WERI-Rb-1 (cell line): ENCODE data around the gene LYVE1.

Source experiments
- DNase-seq: peaks from one replicate; pipeline ENCODE4 v3.0.0-alpha.2; 2020
- H3K27ac ChIP-seq: fragments of 250-450 bp; sonication (Bioruptor Pico); 2 replicates; pipeline ENCODE4 v1.5.1; 2020; ENCODE audit warnings: mild to moderate bottlenecking, moderate library complexity
- H3K27me3 ChIP-seq: fragments of 250-450 bp; sonication (Bioruptor Pico); 2 replicates; pipeline ENCODE4 v1.5.1; 2021; ENCODE audit warnings: mild to moderate bottlenecking, low read depth, moderate library complexity; ENCODE audit not compliant: insufficient read depth, severe bottlenecking
- H3K36me3 ChIP-seq: fragments of 250-450 bp; sonication (Bioruptor Pico); 2 replicates; pipeline ENCODE4 v1.5.1; 2020; ENCODE audit warnings: mild to moderate bottlenecking, moderate library complexity
- H3K4me3 ChIP-seq: 2 replicates; pipeline ENCODE4 v1.5.1; 2011; ENCODE audit warnings: low read depth, mild to moderate bottlenecking, control low read depth, low read length
- H3K9me3 ChIP-seq: fragments of 250-450 bp; sonication (Bioruptor Pico); 2 replicates; pipeline ENCODE4 v1.5.1; 2021; ENCODE audit warnings: mild to moderate bottlenecking, moderate library complexity; ENCODE audit not compliant: severe bottlenecking
- CTCF ChIP-seq: IDR thresholded peaks from 2 replicates; pipeline ENCODE4 v1.5.1; 2011; ENCODE audit warnings: low read depth, mild to moderate bottlenecking, control low read depth, inconsistent platforms, low read length

The LYVE1 gene

GRCh38 chr11:10564696-10565318 is 3.7 kb downstream of the LYVE1 start:
- no peak for DNase-seq
- TF ChIP-seq CTCF = no peak
- no peaks in the 10 kb centered on the region for H3K9me3 ChIP-seq

GRCh38 chr11:10564030-10564429 is 4.4 kb downstream of the LYVE1 start:
- no peak for TF ChIP-seq CTCF
- Histone ChIP-seq H3K27ac (no peak overlapping the region), H3K36me3 (no peaks in the 10 kb centered on the region), H3K9me3 (no peaks in the 10 kb centered on the region), H3K27me3 (no peaks in the 10 kb centered on the region), H3K4me3 (no peak overlapping the region)
- no peak for DNase-seq

More at GRCh38 chr11:10564696-10565318, 3.7 kb downstream of the LYVE1 start:
- Histone ChIP-seq H3K27ac (no peak overlapping the region), H3K27me3 (no peaks in the 10 kb centered on the region), H3K36me3 (no peaks in the 10 kb centered on the region), H3K4me3 (no peak overlapping the region)

GRCh38 chr11:10561947-10562346 is 6.5 kb downstream of the LYVE1 start:
- DNase-seq = no peak

GRCh38 chr11:10561043-10561818 is 7.2 kb downstream of the LYVE1 start:
- TF ChIP-seq CTCF = no peak
- Histone ChIP-seq H3K9me3 (no peaks in the 10 kb centered on the region), H3K4me3 (no peak overlapping the region), H3K36me3 (no peaks in the 10 kb centered on the region), H3K27ac (no peak overlapping the region), H3K27me3 (no peaks in the 10 kb centered on the region)
- no peak for DNase-seq

More at GRCh38 chr11:10561947-10562346, 6.5 kb downstream of the LYVE1 start:
- Histone ChIP-seq H3K4me3 (no peak overlapping the region), H3K9me3 (no peaks in the 10 kb centered on the region), H3K27ac (no peak overlapping the region), H3K36me3 (no peaks in the 10 kb centered on the region), H3K27me3 (no peaks in the 10 kb centered on the region)
- no peak for TF ChIP-seq CTCF

- Histone ChIP-seq H3K4me3 (no peak overlapping the region), H3K36me3 (no peaks in the 10 kb centered on the region), H3K27me3 (no peaks in the 10 kb centered on the region), H3K27ac (no peak overlapping the region), H3K9me3 (no peaks in the 10 kb centered on the region)
- DNase-seq = no peak
- no peak for TF ChIP-seq CTCF
These were observed 10.2 kb downstream of the LYVE1 start for GRCh38 chr11:10558288-10558687.
